DOHH2 (cell line): ENCODE data around the gene GALNT9.
"Not testable (repeated sequence)": the region's sequence is repeated elsewhere in the genome, so short reads cannot be mapped to it uniquely, and the experiment has no call there.

Source experiments
- H3F3A ChIP-seq: fragments of 200-600 bp; sonication (generic), shearing (Covaris generic); 2 replicates; pipeline ENCODE4 v1.6.0; 2016; ENCODE audit warnings: antibody characterized with exemption, mild to moderate bottlenecking; ENCODE audit not compliant: control insufficient read depth, insufficient read depth
- H3K27ac ChIP-seq: fragments of 200-600 bp; sonication (generic); 2 replicates; pipeline ENCODE4 v1.5.1; 2014; ENCODE audit warnings: low read depth, mild to moderate bottlenecking, low read length, moderate library complexity
- H3K27me3 ChIP-seq: fragments of 200-600 bp; sonication (generic); 2 replicates; pipeline ENCODE4 v1.6.1; 2014; ENCODE audit warnings: mild to moderate bottlenecking, low read length, mixed read lengths; ENCODE audit not compliant: control insufficient read depth
- H3K36me3 ChIP-seq: fragments of 200-600 bp; sonication (generic); 2 replicates; pipeline ENCODE4 v1.6.1; 2014; ENCODE audit warnings: mild to moderate bottlenecking, low read length, moderate library complexity, mixed read lengths; ENCODE audit not compliant: control insufficient read depth
- H3K4me1 ChIP-seq: fragments of 200-600 bp; sonication (generic); 2 replicates; pipeline ENCODE4 v1.6.1; 2014; ENCODE audit warnings: mild to moderate bottlenecking, low read length, mixed read lengths; ENCODE audit not compliant: control insufficient read depth
- H3K4me2 ChIP-seq: fragments of 200-600 bp; sonication (generic); 2 replicates; pipeline ENCODE4 v1.6.0; 2014; ENCODE audit warnings: mild to moderate bottlenecking, low read length, moderate library complexity
- H3K4me3 ChIP-seq: fragments of 200-600 bp; sonication (generic); 2 replicates; pipeline ENCODE4 v1.5.1; 2014; ENCODE audit warnings: mild to moderate bottlenecking, low read length, mixed read lengths
- H3K79me2 ChIP-seq: fragments of 200-600 bp; sonication (generic); 2 replicates; pipeline ENCODE4 v1.6.1; 2014; ENCODE audit warnings: mild to moderate bottlenecking, low read length, mixed read lengths; ENCODE audit not compliant: control insufficient read depth
- H3K9me2 ChIP-seq: fragments of 200-600 bp; sonication (generic); replicated peaks from 2 replicates; pipeline ENCODE4 v1.6.1; 2014; ENCODE audit warnings: mild to moderate bottlenecking, low read length, mixed read lengths; ENCODE audit not compliant: control insufficient read depth
- H3K9me3 ChIP-seq: fragments of 200-600 bp; sonication (generic); 2 replicates; pipeline ENCODE4 v1.6.1; 2014; ENCODE audit warnings: antibody characterized with exemption, low read length, mixed read lengths; ENCODE audit not compliant: control insufficient read depth, insufficient read depth
- H4K20me1 ChIP-seq: fragments of 200-600 bp; sonication (generic); 2 replicates; pipeline ENCODE4 v1.6.0; 2014; ENCODE audit warnings: low read depth, mild to moderate bottlenecking, antibody characterized with exemption, low read length, moderate library complexity; ENCODE audit not compliant: control insufficient read depth, insufficient read depth
- CTCF ChIP-seq: fragments of 200-600 bp; sonication (generic); IDR thresholded peaks from one replicate; pipeline ENCODE4 v1.5.1; 2014; ENCODE audit warnings: antibody characterized with exemption, mild to moderate bottlenecking, low read depth, low read length; ENCODE audit not compliant: poor library complexity, severe bottlenecking
- EZH2phosphoT487 ChIP-seq: fragments of 200-600 bp; sonication (generic); IDR thresholded peaks from 2 replicates; pipeline ENCODE4 v1.6.1; 2017; ENCODE audit warnings: borderline replicate concordance, mild to moderate bottlenecking, antibody characterized with exemption, low read length, moderate library complexity, mixed read lengths

GALNT9 gene

GRCh38 chr12:132196038-132196872 lies 133.1 kb downstream of the GALNT9 start:
- H3F3A ChIP-seq = no peaks in the 10 kb centered on the region
- no peaks in the 10 kb centered on the region for H4K20me1 ChIP-seq
- no peak overlapping the region for H3K4me3 ChIP-seq
- no peaks in the 10 kb centered on the region for H3K79me2 ChIP-seq
- H3K4me2 ChIP-seq = no peak overlapping the region
- no peak for TF ChIP-seq EZH2phosphoT487
- no peak for TF ChIP-seq CTCF
- no peaks in the 10 kb centered on the region for H3K27me3 ChIP-seq
- H3K27ac ChIP-seq = no peak overlapping the region
- H3K9me2 ChIP-seq = no peaks in the 10 kb centered on the region
- H3K4me1 ChIP-seq = no peaks in the 10 kb centered on the region
- peaks cover 14% of the 10 kb centered on the region; the same call in 1 of the 2 replicates for H3K9me3 ChIP-seq
- no peaks in the 10 kb centered on the region for H3K36me3 ChIP-seq

GRCh38 chr12:132195242-132195641 lies 134.1 kb downstream of the GALNT9 start:
- not testable (repeated sequence) for H3K27ac ChIP-seq, H3K9me2 ChIP-seq, H3K36me3 ChIP-seq, H3K4me2 ChIP-seq, H3F3A ChIP-seq, H3K79me2 ChIP-seq, H4K20me1 ChIP-seq, H3K27me3 ChIP-seq, H3K4me1 ChIP-seq, H3K4me3 ChIP-seq
- peaks cover 14% of the 10 kb centered on the region; the same call in 1 of the 2 replicates for H3K9me3 ChIP-seq

GRCh38 chr12:132194556-132194955 lies 134.8 kb downstream of the GALNT9 start:
- TF ChIP-seq CTCF (no peak), EZH2phosphoT487 (no peak)
- Histone ChIP-seq H3K4me2 (no peak overlapping the region), H3K9me2 (no peaks in the 10 kb centered on the region), H4K20me1 (no peaks in the 10 kb centered on the region), H3K4me1 (peaks cover 9% of the 10 kb centered on the region), H3K27ac (no peak overlapping the region), H3K27me3 (no peaks in the 10 kb centered on the region), H3K4me3 (no peak overlapping the region), H3K36me3 (no peaks in the 10 kb centered on the region), H3F3A (no peaks in the 10 kb centered on the region), H3K79me2 (no peaks in the 10 kb centered on the region), H3K9me3 (peaks cover 14% of the 10 kb centered on the region; the same call in 1 of the 2 replicates)

DNA sequence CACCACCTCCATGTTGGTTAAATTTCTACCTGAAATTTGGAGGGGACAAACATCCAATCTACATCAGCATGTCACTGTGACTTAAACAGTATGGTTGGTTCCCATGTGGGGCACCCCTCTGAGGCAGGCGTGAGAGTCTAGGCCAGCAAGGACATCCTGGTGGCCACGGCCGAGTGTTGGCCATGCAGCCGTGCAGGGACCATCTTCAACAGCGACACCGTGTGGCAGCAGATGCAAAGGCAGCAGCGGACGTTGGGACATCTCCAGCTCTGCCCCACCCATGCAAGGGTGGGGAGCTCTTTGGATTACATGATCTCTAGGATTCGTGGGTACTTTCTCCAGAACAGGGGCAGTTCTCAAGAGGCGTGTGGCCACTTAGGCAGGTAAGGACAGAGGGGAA lies 135.3 kb downstream of the GALNT9 start:
- TF ChIP-seq CTCF (peak; percentile 48), EZH2phosphoT487 (no peak)
- Histone ChIP-seq H3K27ac (no peak overlapping the region), H3K4me2 (no peak overlapping the region), H4K20me1 (no peaks in the 10 kb centered on the region), H3K9me2 (no peaks in the 10 kb centered on the region), H3K9me3 (peaks cover 14% of the 10 kb centered on the region; the same call in 1 of the 2 replicates), H3K4me1 (peaks cover 14% of the 10 kb centered on the region), H3F3A (no peaks in the 10 kb centered on the region), H3K27me3 (peaks cover 3% of the 10 kb centered on the region; the same call in 1 of the 2 replicates), H3K36me3 (no peaks in the 10 kb centered on the region), H3K4me3 (no peak overlapping the region), H3K79me2 (no peaks in the 10 kb centered on the region)
